Hepatocyte (in vitro differentiated cells): ENCODE results near the gene SLC34A1. TPM values are rescaled to one million over a fixed set of nuclear protein-coding genes. Genes with fewer than 3 reads are reported as not detected.

Experiments
- DNase-seq: peaks from one replicate; pipeline ENCODE4 v3.0.0-alpha.2; 2016; ENCODE audit warnings: low spot score
- H2AFZ ChIP-seq: fragments of 200-600 bp; sonication (generic); 2 replicates; pipeline ENCODE4 v1.6.0; 2016; ENCODE audit warnings: antibody characterized with exemption, mild to moderate bottlenecking
- H3K27ac ChIP-seq: fragments of 200-600 bp; sonication (generic); 2 replicates; pipeline ENCODE4 v1.5.1; 2016; ENCODE audit warnings: mild to moderate bottlenecking
- H3K27me3 ChIP-seq: fragments of 200-600 bp; sonication (generic); 2 replicates; pipeline ENCODE4 v1.6.1; 2016
- H3K36me3 ChIP-seq: fragments of 200-600 bp; sonication (generic); replicated peaks from 2 replicates; pipeline ENCODE4 v1.5.1; 2016; ENCODE audit warnings: low read depth; ENCODE audit not compliant: insufficient read depth
- H3K4me1 ChIP-seq: fragments of 200-600 bp; sonication (generic); 2 replicates; pipeline ENCODE4 v1.5.1; 2016; ENCODE audit warnings: mild to moderate bottlenecking, moderate library complexity; ENCODE audit not compliant: insufficient read depth
- H3K4me2 ChIP-seq: fragments of 200-600 bp; sonication (generic); 2 replicates; pipeline ENCODE4 v1.6.0; 2016
- H3K4me3 ChIP-seq: fragments of 200-600 bp; sonication (generic); 2 replicates; pipeline ENCODE4 v1.5.1; 2016; ENCODE audit warnings: mild to moderate bottlenecking
- H3K79me2 ChIP-seq: fragments of 200-600 bp; sonication (generic); 2 replicates; pipeline ENCODE4 v1.6.0; 2017; ENCODE audit warnings: mild to moderate bottlenecking
- H3K9me2 ChIP-seq: fragments of 200-600 bp; sonication (generic); replicated peaks from 2 replicates; pipeline ENCODE4 v1.6.0; 2017; ENCODE audit warnings: mild to moderate bottlenecking; ENCODE audit not compliant: insufficient read depth
- H3K9me3 ChIP-seq: fragments of 200-600 bp; sonication (generic); 2 replicates; pipeline ENCODE4 v1.5.1; 2016; ENCODE audit warnings: low read depth, mild to moderate bottlenecking
- H4K20me1 ChIP-seq: fragments of 200-600 bp; sonication (generic); 2 replicates; pipeline ENCODE4 v1.6.0; 2016; ENCODE audit warnings: mild to moderate bottlenecking; ENCODE audit not compliant: insufficient read depth, poor library complexity, severe bottlenecking
- EZH2 ChIP-seq: fragments of 200-600 bp; sonication (generic); IDR thresholded peaks from 2 replicates; pipeline ENCODE4 v1.6.1; 2016; ENCODE audit warnings: antibody characterized with exemption, mild to moderate bottlenecking, borderline replicate concordance
- EZH2phosphoT487 ChIP-seq: fragments of 200-600 bp; sonication (generic); IDR thresholded peaks from one replicate; pipeline ENCODE4 v1.6.1; 2018; ENCODE audit warnings: antibody characterized with exemption, mild to moderate bottlenecking, low read depth, moderate library complexity; ENCODE audit not compliant: unreplicated experiment, severe bottlenecking
- WGBS: methylation state at CpG from one replicate; pipeline ENCODE4 v1.1.6; 2016; ENCODE audit warnings: low lambda C conversion rate; ENCODE audit errors: missing lambda C conversion rate; 5-methylcytosine and 5-hydroxymethylcytosine counted together
- polyA plus RNA-seq: library from polyadenylated mRNA; unstranded; fragments of >200 nt; fragmentation: Nextera tagmentation; extraction: Ambion mirVana; gene quantifications from 2 replicates; pipeline ENCODE4 v1.2.1, GENCODE V29; 2016
- total RNA-seq: library from RNA; depleted of rRNA; stranded (reverse); fragments of >200 nt; gene quantifications from 2 replicates; pipeline ENCODE4 v1.2.3, GENCODE V29; 2014
- TF ChIP-seq, protein P1 (sequence below): fragments of 200-600 bp; sonication (generic); IDR thresholded peaks from 2 replicates; pipeline ENCODE4 v1.5.1; 2016; ENCODE audit warnings: antibody characterized with exemption, mild to moderate bottlenecking; ENCODE audit not compliant: poor library complexity

Gene SLC34A1
- total and polyA plus RNA-seq, 2 experiments from 2014 or later: not detected

DNA sequence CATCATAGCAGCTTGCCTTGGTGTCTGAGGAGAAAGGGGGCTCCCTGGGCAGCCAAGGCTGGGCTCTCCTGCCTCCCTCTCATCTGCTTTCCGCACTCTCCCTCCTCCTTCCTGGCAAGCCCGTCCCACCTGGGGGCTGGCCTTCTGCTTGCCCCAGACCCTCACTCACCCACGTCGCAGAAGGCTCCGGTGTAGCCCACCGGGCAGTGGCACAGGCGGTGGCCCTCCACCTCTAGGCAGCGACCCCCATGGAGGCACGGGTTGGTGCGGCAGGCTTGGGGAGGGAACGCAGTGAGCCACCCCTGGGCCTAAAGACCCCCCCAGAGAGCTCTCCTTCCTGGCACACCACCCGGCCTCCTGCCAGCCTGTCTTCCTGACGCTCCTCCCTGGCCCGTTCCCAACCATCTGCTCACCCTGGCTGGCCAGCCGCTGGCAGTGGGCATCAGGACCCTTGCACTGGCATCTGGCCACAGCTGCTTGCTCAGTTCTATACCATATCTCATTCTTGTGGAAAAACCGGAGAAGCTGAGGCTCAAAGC lies 20.5 kb downstream of the SLC34A1 start:
- Histone ChIP-seq H3K4me2 (peak overlapping the region; percentile 100), H4K20me1 (no peaks in the 10 kb centered on the region), H3K36me3 (no peaks in the 10 kb centered on the region), H3K9me3 (no peaks in the 10 kb centered on the region), H3K4me1 (peaks cover 18% of the 10 kb centered on the region), H3K4me3 (no peak overlapping the region), H3K79me2 (no peaks in the 10 kb centered on the region), H3K9me2 (no peaks in the 10 kb centered on the region), H3K27ac (no peak overlapping the region), H3K27me3 (peaks cover 8% of the 10 kb centered on the region), H2AFZ (peak overlapping the region; percentile 75)
- TF ChIP-seq EZH2: no peak
- TF ChIP-seq EZH2phosphoT487: no peak
- TF ChIP-seq, protein P1, sequence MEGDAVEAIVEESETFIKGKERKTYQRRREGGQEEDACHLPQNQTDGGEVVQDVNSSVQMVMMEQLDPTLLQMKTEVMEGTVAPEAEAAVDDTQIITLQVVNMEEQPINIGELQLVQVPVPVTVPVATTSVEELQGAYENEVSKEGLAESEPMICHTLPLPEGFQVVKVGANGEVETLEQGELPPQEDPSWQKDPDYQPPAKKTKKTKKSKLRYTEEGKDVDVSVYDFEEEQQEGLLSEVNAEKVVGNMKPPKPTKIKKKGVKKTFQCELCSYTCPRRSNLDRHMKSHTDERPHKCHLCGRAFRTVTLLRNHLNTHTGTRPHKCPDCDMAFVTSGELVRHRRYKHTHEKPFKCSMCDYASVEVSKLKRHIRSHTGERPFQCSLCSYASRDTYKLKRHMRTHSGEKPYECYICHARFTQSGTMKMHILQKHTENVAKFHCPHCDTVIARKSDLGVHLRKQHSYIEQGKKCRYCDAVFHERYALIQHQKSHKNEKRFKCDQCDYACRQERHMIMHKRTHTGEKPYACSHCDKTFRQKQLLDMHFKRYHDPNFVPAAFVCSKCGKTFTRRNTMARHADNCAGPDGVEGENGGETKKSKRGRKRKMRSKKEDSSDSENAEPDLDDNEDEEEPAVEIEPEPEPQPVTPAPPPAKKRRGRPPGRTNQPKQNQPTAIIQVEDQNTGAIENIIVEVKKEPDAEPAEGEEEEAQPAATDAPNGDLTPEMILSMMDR: no peak
- DNase-seq: no peak
- WGBS: 59% methylated on average over 14 of the region's 16 CpGs

DNA sequence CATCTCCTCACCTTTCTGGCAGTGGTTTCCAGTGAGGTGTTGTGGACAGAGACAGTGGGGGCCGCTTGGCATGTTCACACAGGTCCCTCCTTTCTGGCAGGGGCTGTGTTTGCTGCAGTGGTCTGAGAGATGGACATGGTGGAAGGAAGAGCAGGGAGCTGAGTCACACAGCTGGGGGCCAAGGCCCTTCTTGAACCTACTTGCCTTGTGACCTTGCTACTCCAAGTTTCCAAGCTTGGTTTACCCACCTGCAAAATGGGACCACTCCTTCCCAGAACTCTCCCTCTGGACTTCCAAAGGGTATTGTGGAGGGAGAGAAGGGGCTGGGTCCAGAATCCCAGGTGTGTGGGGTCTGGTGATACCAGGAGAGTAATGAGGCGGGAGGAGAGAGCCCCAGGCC lies 21.1 kb downstream of the SLC34A1 start:
- Histone ChIP-seq H3K79me2 (no peaks in the 10 kb centered on the region), H3K36me3 (no peaks in the 10 kb centered on the region), H3K27ac (no peak overlapping the region), H4K20me1 (no peaks in the 10 kb centered on the region), H3K4me1 (peaks cover 18% of the 10 kb centered on the region), H3K9me2 (no peaks in the 10 kb centered on the region), H3K4me2 (no peak overlapping the region), H3K4me3 (no peak overlapping the region), H2AFZ (no peak overlapping the region), H3K27me3 (peaks cover 8% of the 10 kb centered on the region), H3K9me3 (no peaks in the 10 kb centered on the region)
- TF ChIP-seq EZH2phosphoT487: no peak
- TF ChIP-seq, protein P1: no peak
- TF ChIP-seq EZH2: no peak
- 97% methylated on average over 2 of the region's 2 CpGs for WGBS
- no peak for DNase-seq

DNA sequence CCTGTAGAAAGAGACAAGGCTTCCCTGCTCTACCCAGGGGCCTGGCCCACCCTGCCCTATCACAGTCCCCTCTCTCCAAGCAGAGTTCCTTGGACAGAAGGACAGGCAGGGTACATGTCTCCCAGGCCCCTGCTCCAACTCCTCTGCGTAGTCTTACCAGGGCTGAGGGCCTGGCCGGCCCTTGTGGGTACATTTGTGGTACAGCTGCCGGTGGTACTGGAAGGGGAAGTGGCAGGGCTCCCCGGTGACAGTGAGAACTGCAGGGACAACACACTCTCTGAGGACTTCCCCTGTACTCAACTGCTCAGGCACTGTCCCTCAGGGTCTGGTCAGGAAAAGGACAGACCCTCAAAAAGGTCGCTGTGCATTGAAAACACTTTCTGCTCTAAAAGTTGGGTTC lies 21.6 kb downstream of the SLC34A1 start:
- H2AFZ ChIP-seq: no peak overlapping the region
- no peaks in the 10 kb centered on the region for H4K20me1 ChIP-seq
- H3K9me2 ChIP-seq: no peaks in the 10 kb centered on the region
- no peaks in the 10 kb centered on the region for H3K79me2 ChIP-seq
- TF ChIP-seq EZH2 (no peak), EZH2phosphoT487 (no peak)
- TF ChIP-seq, protein P1: no peak
- no peak overlapping the region for H3K4me3 ChIP-seq
- WGBS: 86% methylated on average over 5 of the region's 5 CpGs
- H3K36me3 ChIP-seq: no peaks in the 10 kb centered on the region
- H3K4me1 ChIP-seq: peaks cover 18% of the 10 kb centered on the region
- H3K27me3 ChIP-seq: peaks cover 8% of the 10 kb centered on the region
- H3K9me3 ChIP-seq: no peaks in the 10 kb centered on the region
- no peak overlapping the region for H3K27ac ChIP-seq
- no peak for DNase-seq
- no peak overlapping the region for H3K4me2 ChIP-seq
